Progenitor cell of endocrine pancreas (in vitro differentiated cells): Measurements from ENCODE around the gene PRAC1. TPM values are rescaled to one million over a fixed set of nuclear protein-coding genes. Genes with fewer than 3 reads are reported as not detected.

ENCODE experiments used
- DNase-seq: peaks from one replicate; pipeline ENCODE4 v3.0.0; 2021; ENCODE audit warnings: low spot score; ENCODE audit not compliant: unreplicated experiment
- H3K27ac Mint-ChIP-seq: 2 replicates; pipeline ENCODE4 v1.8.0; 2021; ENCODE audit warnings: mild to moderate bottlenecking, moderate library complexity, mixed read lengths
- H3K27me3 Mint-ChIP-seq: 2 replicates; pipeline ENCODE4 v1.8.0; 2021; ENCODE audit warnings: mixed read lengths
- H3K36me3 Mint-ChIP-seq: 2 replicates; pipeline ENCODE4 v1.8.0; 2022; ENCODE audit warnings: mixed read lengths; ENCODE audit not compliant: insufficient read depth
- H3K4me1 Mint-ChIP-seq: 2 replicates; pipeline ENCODE4 v1.8.0; 2021; ENCODE audit warnings: low read depth, mixed read lengths
- H3K4me3 Mint-ChIP-seq: 2 replicates; pipeline ENCODE4 v1.8.0; 2021; ENCODE audit warnings: low read depth, mild to moderate bottlenecking, moderate library complexity, mixed read lengths
- H3K9me3 Mint-ChIP-seq: 2 replicates; pipeline ENCODE4 v1.8.0; 2021; ENCODE audit warnings: low read depth, mixed read lengths
- total RNA-seq: library from RNA; stranded (reverse); gene quantifications from 2 replicates; pipeline ENCODE4 v1.2.1, GENCODE V29; 2021
- TF ChIP-seq, protein P1 (sequence below): fragments of 200-600 bp; sonication (generic); IDR thresholded peaks from one replicate; pipeline ENCODE4 v1.5.0; 2021; ENCODE audit warnings: antibody characterized with exemption, mild to moderate bottlenecking; ENCODE audit not compliant: unreplicated experiment

PRAC1 gene
- total RNA-seq, 1 donor from 2014 or later: not detected

DNA sequence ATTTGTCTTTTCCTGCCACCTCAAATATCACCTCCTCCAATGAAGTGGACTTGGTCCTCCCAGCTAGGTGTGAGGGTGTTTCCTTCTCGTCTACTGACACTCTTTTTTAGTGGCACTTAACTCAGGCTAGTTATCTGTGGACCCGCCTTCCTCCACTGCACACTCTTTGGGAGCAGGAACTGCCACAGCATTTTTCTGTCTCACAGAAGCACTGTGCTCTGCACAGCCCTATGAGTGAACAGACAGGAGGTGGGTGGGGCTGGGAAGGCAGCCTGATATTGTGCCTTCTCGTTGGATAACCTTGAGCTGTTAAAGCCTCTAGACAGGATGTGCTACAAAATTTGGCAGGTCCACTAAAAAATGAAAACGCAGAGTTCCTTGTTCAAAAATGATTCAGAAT, 38.1 kb upstream of the PRAC1 start:
- Mint-ChIP-seq H3K9me3 (no peaks in the 10 kb centered on the region), H3K4me1 (no peaks in the 10 kb centered on the region), H3K36me3 (no peaks in the 10 kb centered on the region), H3K27me3 (peaks cover 81% of the 10 kb centered on the region), H3K27ac (no peak overlapping the region), H3K4me3 (no peak overlapping the region)
- TF ChIP-seq, protein P1, sequence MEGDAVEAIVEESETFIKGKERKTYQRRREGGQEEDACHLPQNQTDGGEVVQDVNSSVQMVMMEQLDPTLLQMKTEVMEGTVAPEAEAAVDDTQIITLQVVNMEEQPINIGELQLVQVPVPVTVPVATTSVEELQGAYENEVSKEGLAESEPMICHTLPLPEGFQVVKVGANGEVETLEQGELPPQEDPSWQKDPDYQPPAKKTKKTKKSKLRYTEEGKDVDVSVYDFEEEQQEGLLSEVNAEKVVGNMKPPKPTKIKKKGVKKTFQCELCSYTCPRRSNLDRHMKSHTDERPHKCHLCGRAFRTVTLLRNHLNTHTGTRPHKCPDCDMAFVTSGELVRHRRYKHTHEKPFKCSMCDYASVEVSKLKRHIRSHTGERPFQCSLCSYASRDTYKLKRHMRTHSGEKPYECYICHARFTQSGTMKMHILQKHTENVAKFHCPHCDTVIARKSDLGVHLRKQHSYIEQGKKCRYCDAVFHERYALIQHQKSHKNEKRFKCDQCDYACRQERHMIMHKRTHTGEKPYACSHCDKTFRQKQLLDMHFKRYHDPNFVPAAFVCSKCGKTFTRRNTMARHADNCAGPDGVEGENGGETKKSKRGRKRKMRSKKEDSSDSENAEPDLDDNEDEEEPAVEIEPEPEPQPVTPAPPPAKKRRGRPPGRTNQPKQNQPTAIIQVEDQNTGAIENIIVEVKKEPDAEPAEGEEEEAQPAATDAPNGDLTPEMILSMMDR: no peak
- no peak for DNase-seq

DNA sequence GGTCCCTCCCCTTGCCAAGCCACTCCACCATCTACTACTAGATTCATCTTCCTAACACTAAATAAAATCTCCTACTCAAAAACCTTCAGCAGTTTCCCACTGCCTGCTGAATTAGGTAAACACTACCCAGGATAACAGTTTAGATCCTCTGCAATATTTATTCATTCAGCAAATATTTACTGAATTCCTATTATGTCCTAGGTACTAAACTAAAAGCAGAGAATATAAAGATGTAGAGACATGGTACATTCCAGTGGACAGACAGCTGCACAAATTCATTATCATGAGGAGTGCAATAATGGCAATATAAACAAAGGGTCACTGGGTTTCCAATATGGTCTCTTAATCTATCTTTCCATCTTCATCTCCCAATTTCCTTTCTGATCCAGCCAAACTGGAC, 37.0 kb upstream of the PRAC1 start:
- TF ChIP-seq, protein P1: no peak
- H3K27me3 Mint-ChIP-seq: peaks cover 83% of the 10 kb centered on the region
- no peak overlapping the region for H3K27ac Mint-ChIP-seq
- no peak overlapping the region for H3K4me3 Mint-ChIP-seq
- no peak for DNase-seq
- H3K9me3 Mint-ChIP-seq: no peaks in the 10 kb centered on the region
- H3K4me1 Mint-ChIP-seq: no peaks in the 10 kb centered on the region
- no peaks in the 10 kb centered on the region for H3K36me3 Mint-ChIP-seq

DNA sequence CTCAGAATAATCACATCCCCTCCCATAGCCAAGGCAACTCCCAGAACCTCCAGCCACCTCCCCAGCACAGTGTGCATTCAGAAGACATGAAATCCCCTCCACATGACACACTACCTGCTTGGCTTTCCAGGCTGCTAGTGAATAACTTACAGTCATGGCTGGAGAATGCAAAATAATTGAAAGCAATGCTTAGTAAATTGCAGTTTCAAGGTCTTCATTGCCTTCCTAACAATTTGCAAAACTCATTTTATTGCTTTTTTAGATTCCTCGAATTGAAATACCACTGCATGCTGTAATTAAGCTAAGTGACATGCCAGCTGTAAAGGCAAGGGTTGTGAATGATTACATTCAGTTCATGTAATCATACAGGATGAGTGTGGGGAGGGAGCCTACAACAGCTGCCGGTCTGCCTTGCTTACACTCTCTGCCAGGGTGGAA, 35.2 kb upstream of the PRAC1 start:
- TF ChIP-seq, protein P1: no peak

DNA sequence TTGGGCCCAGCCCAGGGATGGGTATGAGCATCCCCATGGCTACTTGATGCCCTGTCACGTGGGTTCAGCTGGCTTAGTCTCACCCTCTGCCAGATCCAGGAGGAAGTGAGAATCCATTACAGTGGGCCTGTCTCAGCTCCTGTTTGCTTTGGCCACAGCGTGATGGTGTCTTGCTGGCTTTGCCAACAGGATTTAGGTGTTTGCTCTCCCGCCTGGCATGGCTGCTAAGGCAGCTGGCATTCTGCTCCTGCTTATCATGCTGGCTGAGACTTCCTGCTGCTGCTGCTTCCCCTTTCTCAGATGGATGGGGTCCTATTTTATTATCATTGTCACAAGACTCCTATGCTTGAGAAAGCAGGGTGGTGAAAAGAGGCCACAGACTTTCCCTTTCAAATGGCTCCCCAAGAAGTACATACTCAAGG, 34.5 kb upstream of the PRAC1 start:
- DNase-seq: no peak
- H3K4me1 Mint-ChIP-seq: peaks cover 10% of the 10 kb centered on the region
- H3K27me3 Mint-ChIP-seq: peaks cover 83% of the 10 kb centered on the region
- TF ChIP-seq, protein P1: no peak
- no peak overlapping the region for H3K27ac Mint-ChIP-seq
- H3K4me3 Mint-ChIP-seq: no peak overlapping the region
- no peaks in the 10 kb centered on the region for H3K9me3 Mint-ChIP-seq
- H3K36me3 Mint-ChIP-seq: no peaks in the 10 kb centered on the region

More for the DNA sequence above, 35.2 kb upstream of the PRAC1 start:
- Mint-ChIP-seq H3K4me1 (peaks cover 4% of the 10 kb centered on the region), H3K9me3 (no peaks in the 10 kb centered on the region), H3K27me3 (peaks cover 82% of the 10 kb centered on the region), H3K36me3 (no peaks in the 10 kb centered on the region), H3K4me3 (no peak overlapping the region), H3K27ac (no peak overlapping the region)
- no peak for DNase-seq

DNA sequence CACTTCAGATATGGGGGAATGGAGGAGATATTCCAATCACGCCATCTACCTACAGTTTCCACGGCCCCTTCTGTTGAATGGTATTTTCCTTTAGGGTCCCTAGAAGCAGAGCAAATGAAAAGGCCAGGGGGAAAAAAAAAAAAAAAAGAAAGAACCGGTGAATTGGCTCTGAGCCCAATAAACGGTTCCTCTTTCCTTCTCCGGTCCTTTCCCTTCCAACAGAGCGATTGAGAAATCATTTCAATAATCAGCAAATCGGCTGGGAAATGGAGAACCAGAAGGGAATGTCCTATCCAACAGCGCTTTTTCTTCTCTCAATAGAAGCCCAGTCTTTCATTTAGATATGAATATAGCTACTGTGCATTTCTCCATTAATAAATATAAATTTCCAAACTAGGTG, 33.0 kb upstream of the PRAC1 start:
- TF ChIP-seq, protein P1: no peak
- peaks cover 86% of the 10 kb centered on the region for H3K27me3 Mint-ChIP-seq
- H3K27ac Mint-ChIP-seq: no peak overlapping the region
- H3K36me3 Mint-ChIP-seq: no peaks in the 10 kb centered on the region
- H3K4me1 Mint-ChIP-seq: peaks cover 19% of the 10 kb centered on the region
- no peak overlapping the region for H3K4me3 Mint-ChIP-seq
- no peak for DNase-seq
- no peaks in the 10 kb centered on the region for H3K9me3 Mint-ChIP-seq
